PC-9 (cell line): ENCODE measurements around the gene AMIGO1. TPM values are rescaled to one million over a fixed set of nuclear protein-coding genes. Genes with fewer than 3 reads are reported as not detected.

Source experiments
- BruUV-seq: library from RNA; stranded (reverse); fragments of 400-500 nt; replicated peaks from 2 replicates; lab custom pipeline; 2021; lab: Mats Ljungman, UMichigan
- CTCF ChIA-PET: fragments of 300-600 bp; sonication (Branson Sonifier 250); formaldehyde crosslinking; loops from one replicate; lab custom pipeline; 2022; ENCODE audit warnings: antibody characterized with exemption; lab: Charles Lee
- POLR2A ChIA-PET: fragments of 300-600 bp; sonication (Branson Sonifier 250); formaldehyde crosslinking; loops from one replicate; lab custom pipeline; 2022; ENCODE audit warnings: antibody characterized with exemption; ENCODE audit not compliant: unreplicated experiment; lab: Charles Lee
- DNase-seq, 2 experiments: peaks; one replicate each; pipeline versions ENCODE4 v3.0.0 to v3.0.0-alpha.2; 2015 to 2022; ENCODE audit warnings: mixed read lengths in 1 of 2
- H2AFZ ChIP-seq: fragments of 200-600 bp; sonication (generic); 2 replicates; pipeline ENCODE4 v1.8.1; 2017; ENCODE audit warnings: antibody characterized with exemption
- H3F3A ChIP-seq: fragments of 200-600 bp; sonication (generic); 2 replicates; pipeline ENCODE4 v1.8.1; 2017; ENCODE audit warnings: antibody characterized with exemption, mild to moderate bottlenecking, low read depth; ENCODE audit not compliant: insufficient read depth
- H3K27ac ChIP-seq: fragments of 200-600 bp; sonication (generic); 2 replicates; pipeline ENCODE4 v1.6.1; 2016; ENCODE audit warnings: mixed run types
- H3K27me3 ChIP-seq: fragments of 200-600 bp; sonication (generic); 2 replicates; pipeline ENCODE4 v1.6.1; 2016; ENCODE audit warnings: low read depth, mixed run types; ENCODE audit not compliant: insufficient read depth
- H3K36me3 ChIP-seq: fragments of 200-600 bp; sonication (generic); 2 replicates; pipeline ENCODE4 v1.6.1; 2016; ENCODE audit warnings: low read depth, mixed run types
- H3K4me1 ChIP-seq: fragments of 200-600 bp; sonication (generic); replicated peaks from 2 replicates; pipeline ENCODE4 v1.6.1; 2016; ENCODE audit warnings: mixed run types; ENCODE audit not compliant: insufficient read depth
- H3K4me2 ChIP-seq: fragments of 200-600 bp; sonication (generic); 2 replicates; pipeline ENCODE4 v1.6.1; 2017; ENCODE audit warnings: mixed run types
- H3K4me3 ChIP-seq: fragments of 200-600 bp; sonication (generic); 2 replicates; pipeline ENCODE4 v1.6.1; 2016; ENCODE audit warnings: mixed run types
- H3K79me2 ChIP-seq: fragments of 200-600 bp; sonication (generic); 2 replicates; pipeline ENCODE4 v1.6.1; 2017; ENCODE audit warnings: low read depth, mixed run types
- H3K9me2 ChIP-seq: fragments of 200-600 bp; sonication (generic); 2 replicates; pipeline ENCODE4 v1.8.1; 2017; ENCODE audit warnings: mild to moderate bottlenecking; ENCODE audit not compliant: insufficient read depth
- H3K9me3 ChIP-seq: fragments of 200-600 bp; sonication (generic); 2 replicates; pipeline ENCODE4 v1.8.1; 2016; ENCODE audit warnings: low read depth; ENCODE audit not compliant: insufficient read depth
- H4K20me1 ChIP-seq: fragments of 200-600 bp; sonication (generic); 2 replicates; pipeline ENCODE4 v1.8.1; 2017; ENCODE audit not compliant: insufficient read depth
- EZH2 ChIP-seq: fragments of 200-600 bp; sonication (generic); IDR thresholded peaks from 2 replicates; pipeline ENCODE4 v1.8.0; 2017; ENCODE audit warnings: antibody characterized with exemption, low read depth
- intact Hi-C: fragments of 100-400 bp; cut with micrococcal nuclease; formaldehyde crosslinking; loops from one replicate; pipeline ENCODE4 v1.10.0; 2022; ENCODE audit not compliant: unreplicated experiment
- total RNA-seq: library from RNA; stranded (reverse); gene quantifications from 2 replicates; pipeline ENCODE4 v1.2.3, GENCODE V29; 2021
- TF ChIP-seq, protein P1 (sequence below): fragments of 200-600 bp; sonication (generic); conservative IDR thresholded peaks from 2 replicates; pipeline ENCODE4 v1.6.1; 2017; ENCODE audit warnings: mixed run types, antibody characterized with exemption, mild to moderate bottlenecking, moderate library complexity

Gene AMIGO1
- total RNA-seq, 1 experiment from 2014 or later = 4.2 TPM

GRCh38 chr1:109470245-109470644 is 39.3 kb downstream of the AMIGO1 start:
- Histone ChIP-seq H3K27ac (no peak overlapping the region), H3K36me3 (no peaks in the 10 kb centered on the region), H3K4me3 (no peak overlapping the region), H3K9me3 (no peaks in the 10 kb centered on the region), H3K9me2 (no peaks in the 10 kb centered on the region), H4K20me1 (no peaks in the 10 kb centered on the region), H3K79me2 (no peaks in the 10 kb centered on the region), H2AFZ (no peak overlapping the region), H3F3A (no peaks in the 10 kb centered on the region), H3K27me3 (peaks cover 93% of the 10 kb centered on the region), H3K4me1 (no peaks in the 10 kb centered on the region), H3K4me2 (no peak overlapping the region)
- POLR2A ChIA-PET = interaction anchor here (0.7 kb wide), 2 partner anchors 21 to 79 kb away, joined by 3 to 5 read pairs; no protein-coding TSS in a partner anchor
- CTCF ChIA-PET = interaction anchor here (0.6 kb wide), 1 partner anchor 13 kb away, joined by 4 read pairs; the partner anchor contains the start of gene ATXN7L2
- intact Hi-C loops = no loop called here
- DNase-seq = no peak
- no peak for TF ChIP-seq EZH2
- TF ChIP-seq, protein P1, sequence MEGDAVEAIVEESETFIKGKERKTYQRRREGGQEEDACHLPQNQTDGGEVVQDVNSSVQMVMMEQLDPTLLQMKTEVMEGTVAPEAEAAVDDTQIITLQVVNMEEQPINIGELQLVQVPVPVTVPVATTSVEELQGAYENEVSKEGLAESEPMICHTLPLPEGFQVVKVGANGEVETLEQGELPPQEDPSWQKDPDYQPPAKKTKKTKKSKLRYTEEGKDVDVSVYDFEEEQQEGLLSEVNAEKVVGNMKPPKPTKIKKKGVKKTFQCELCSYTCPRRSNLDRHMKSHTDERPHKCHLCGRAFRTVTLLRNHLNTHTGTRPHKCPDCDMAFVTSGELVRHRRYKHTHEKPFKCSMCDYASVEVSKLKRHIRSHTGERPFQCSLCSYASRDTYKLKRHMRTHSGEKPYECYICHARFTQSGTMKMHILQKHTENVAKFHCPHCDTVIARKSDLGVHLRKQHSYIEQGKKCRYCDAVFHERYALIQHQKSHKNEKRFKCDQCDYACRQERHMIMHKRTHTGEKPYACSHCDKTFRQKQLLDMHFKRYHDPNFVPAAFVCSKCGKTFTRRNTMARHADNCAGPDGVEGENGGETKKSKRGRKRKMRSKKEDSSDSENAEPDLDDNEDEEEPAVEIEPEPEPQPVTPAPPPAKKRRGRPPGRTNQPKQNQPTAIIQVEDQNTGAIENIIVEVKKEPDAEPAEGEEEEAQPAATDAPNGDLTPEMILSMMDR = no peak
- BruUV-seq = no TSS peak

GRCh38 chr1:109468903-109469302 is 40.6 kb downstream of the AMIGO1 start:
- Histone ChIP-seq H3K4me3 (no peak overlapping the region), H3K36me3 (no peaks in the 10 kb centered on the region), H3K4me2 (no peak overlapping the region), H3F3A (no peaks in the 10 kb centered on the region), H2AFZ (no peak overlapping the region), H3K4me1 (no peaks in the 10 kb centered on the region), H3K79me2 (no peaks in the 10 kb centered on the region), H3K9me3 (no peaks in the 10 kb centered on the region), H3K9me2 (no peaks in the 10 kb centered on the region), H3K27me3 (peaks cover 93% of the 10 kb centered on the region), H4K20me1 (no peaks in the 10 kb centered on the region), H3K27ac (no peak overlapping the region)
- TF ChIP-seq EZH2 = no peak
- TF ChIP-seq, protein P1 = no peak
- POLR2A ChIA-PET = interaction anchor here (0.6 kb wide), 1 partner anchor 321 kb away, joined by 24 read pairs; no protein-coding TSS in a partner anchor
- intact Hi-C loops = no loop called here
- no peak for DNase-seq
- no TSS peak for BruUV-seq
- CTCF ChIA-PET = no interaction called here

DNA sequence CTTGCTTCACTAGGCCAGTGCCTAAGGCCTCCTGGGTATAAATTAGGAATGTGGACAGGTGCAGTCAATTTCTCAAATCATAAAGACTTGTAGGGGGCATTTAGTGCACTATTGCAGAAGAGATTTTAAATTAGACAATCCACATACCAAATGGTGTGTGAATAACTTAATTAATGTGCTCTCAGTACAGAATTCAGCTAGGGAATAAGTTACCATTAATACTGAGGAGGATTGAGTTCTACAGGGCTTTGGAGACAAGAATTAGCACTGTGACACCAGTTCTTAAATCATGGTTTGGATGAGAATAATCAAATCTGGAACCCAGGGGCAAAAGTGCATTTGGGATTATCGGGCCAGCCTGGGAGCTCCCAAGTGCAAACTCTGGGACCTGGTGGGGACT is 41.5 kb downstream of the AMIGO1 start:
- TF ChIP-seq EZH2 = no peak
- TF ChIP-seq, protein P1 = no peak
- Histone ChIP-seq H3K9me3 (no peaks in the 10 kb centered on the region), H3K79me2 (no peaks in the 10 kb centered on the region), H3K27ac (no peak overlapping the region), H3K36me3 (no peaks in the 10 kb centered on the region), H3K27me3 (peaks cover 93% of the 10 kb centered on the region), H3K4me3 (no peak overlapping the region), H3K9me2 (no peaks in the 10 kb centered on the region), H3F3A (no peaks in the 10 kb centered on the region), H3K4me1 (no peaks in the 10 kb centered on the region), H4K20me1 (no peaks in the 10 kb centered on the region), H2AFZ (no peak overlapping the region), H3K4me2 (no peak overlapping the region)
- DNase-seq = no peak
- intact Hi-C loops = no loop called here
- CTCF ChIA-PET = no interaction called here
- POLR2A ChIA-PET = interaction anchor here (0.6 kb wide), 1 partner anchor 321 kb away, joined by 24 read pairs; no protein-coding TSS in a partner anchor
- no TSS peak for BruUV-seq
